K562 (cell line): ENCODE measurements around the gene NIPSNAP3A. TPM values are rescaled to one million over a fixed set of nuclear protein-coding genes. Genes with fewer than 3 reads are reported as not detected.
A peak's percentile ranks its signal among the peaks of the same experiment; 100 is the strongest.

Source experiments
- CAMTA2 ChIP-seq: fragments of 250-450 bp; sonication (Bioruptor Pico); conservative IDR thresholded peaks from 2 replicates; pipeline ENCODE4 v1.5.1; 2022
- MGA ChIP-seq: fragments of 450-650 bp; IDR thresholded peaks from 2 replicates; pipeline ENCODE4 v1.6.1; 2016; ENCODE audit warnings: mild to moderate bottlenecking, moderate library complexity
- polyA plus RNA-seq, 8 experiments: library from polyadenylated mRNA; depleted of rRNA in 4 of 8; stranded (reverse) in 5 of 8; unstranded in 3 of 8; fragments of >200 nt; fragmentation: Nextera tagmentation in 2 of 8; fragmentation: Illumina TruSeq in 1 of 8; extraction: Ambion mirVana in 2 of 8; extraction: Trizol in 1 of 8; gene quantifications; 2 replicates each; pipeline versions ENCODE4 v1.2.1 to v1.2.3, GENCODE V29; 2011 to 2014; ENCODE audit warnings: inconsistent platforms in 1 of 8, missing spikeins in 1 of 8
- total RNA-seq, 7 experiments: library from RNA; depleted of rRNA in 6 of 7; stranded (reverse); fragments of >200 nt in 6 of 7; fragmentation: Illumina TruSeq in 2 of 7; extraction: Trizol in 2 of 7; gene quantifications; 2 replicates each; pipeline versions ENCODE4 v1.2.1 to v1.2.3, GENCODE V29; 2011 to 2021; ENCODE audit warnings: low replicate concordance in 1 of 7
- TF ChIP-seq, protein P1 (sequence below), 2 experiments: fragments of 450-650 bp; formaldehyde crosslinking in 1 of 2; IDR thresholded peaks; 2 replicates each; pipeline versions ENCODE4 v1.4.0 to v1.6.1; 2014 to 2020; ENCODE audit warnings: mild to moderate bottlenecking in 2 of 2, borderline replicate concordance in 1 of 2, low read depth in 1 of 2
- TF ChIP-seq, protein P2 (sequence below), 2 experiments: fragments of 450-650 bp; IDR thresholded peaks; 2 replicates each; pipeline ENCODE4 v1.6.1; 2016

The NIPSNAP3A gene
- total and polyA plus RNA-seq, 9 of the 15 experiments (the other 6 are each of a cell fraction or from before 2014, with no cell fraction given) = 25.3 to 132 (median 40.5) TPM

DNA sequence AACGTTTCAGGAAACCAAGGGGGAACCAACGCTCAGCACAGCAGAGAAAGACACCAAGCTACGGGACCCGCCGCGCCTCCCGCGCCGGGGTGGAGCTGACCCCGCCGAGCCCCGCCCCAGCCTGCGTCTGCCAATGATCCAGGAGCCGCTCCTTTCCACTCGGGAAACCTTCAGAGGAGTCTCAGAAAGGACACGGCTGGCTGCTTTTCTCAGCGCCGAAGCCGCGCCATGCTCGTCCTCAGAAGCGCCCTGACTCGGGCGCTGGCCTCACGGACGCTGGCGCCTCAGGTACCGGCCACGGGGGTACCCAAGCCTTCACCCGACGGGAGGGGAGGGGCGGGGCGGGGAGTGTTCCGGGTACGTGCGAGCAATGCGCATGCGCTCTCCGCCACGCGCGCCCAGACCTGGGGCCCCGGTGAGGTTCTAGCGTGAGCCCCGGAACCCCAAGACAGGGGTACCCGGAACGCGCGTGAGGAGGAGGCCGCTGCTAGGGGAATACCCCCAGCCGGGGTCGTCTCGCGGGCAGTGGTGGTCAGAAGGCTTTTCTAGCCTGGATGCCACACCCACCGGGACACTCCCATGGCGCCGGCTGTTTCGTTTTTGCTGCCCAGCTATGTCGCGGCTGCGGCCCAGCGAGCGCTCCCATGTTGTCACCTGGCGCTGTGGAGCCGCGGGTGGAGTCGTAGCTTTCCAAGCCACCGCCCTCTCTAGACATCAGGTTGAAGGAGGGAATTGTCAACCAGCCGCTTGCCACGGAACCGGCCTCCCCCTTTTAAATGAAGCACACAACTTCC is at the start of gene NIPSNAP3A (continued):
- TF ChIP-seq MGA (peak; percentile 35; the same call in 1 of the 2 replicates), CAMTA2 (CRISPR knock-in tag) (no peak)
- TF ChIP-seq, protein P1, sequence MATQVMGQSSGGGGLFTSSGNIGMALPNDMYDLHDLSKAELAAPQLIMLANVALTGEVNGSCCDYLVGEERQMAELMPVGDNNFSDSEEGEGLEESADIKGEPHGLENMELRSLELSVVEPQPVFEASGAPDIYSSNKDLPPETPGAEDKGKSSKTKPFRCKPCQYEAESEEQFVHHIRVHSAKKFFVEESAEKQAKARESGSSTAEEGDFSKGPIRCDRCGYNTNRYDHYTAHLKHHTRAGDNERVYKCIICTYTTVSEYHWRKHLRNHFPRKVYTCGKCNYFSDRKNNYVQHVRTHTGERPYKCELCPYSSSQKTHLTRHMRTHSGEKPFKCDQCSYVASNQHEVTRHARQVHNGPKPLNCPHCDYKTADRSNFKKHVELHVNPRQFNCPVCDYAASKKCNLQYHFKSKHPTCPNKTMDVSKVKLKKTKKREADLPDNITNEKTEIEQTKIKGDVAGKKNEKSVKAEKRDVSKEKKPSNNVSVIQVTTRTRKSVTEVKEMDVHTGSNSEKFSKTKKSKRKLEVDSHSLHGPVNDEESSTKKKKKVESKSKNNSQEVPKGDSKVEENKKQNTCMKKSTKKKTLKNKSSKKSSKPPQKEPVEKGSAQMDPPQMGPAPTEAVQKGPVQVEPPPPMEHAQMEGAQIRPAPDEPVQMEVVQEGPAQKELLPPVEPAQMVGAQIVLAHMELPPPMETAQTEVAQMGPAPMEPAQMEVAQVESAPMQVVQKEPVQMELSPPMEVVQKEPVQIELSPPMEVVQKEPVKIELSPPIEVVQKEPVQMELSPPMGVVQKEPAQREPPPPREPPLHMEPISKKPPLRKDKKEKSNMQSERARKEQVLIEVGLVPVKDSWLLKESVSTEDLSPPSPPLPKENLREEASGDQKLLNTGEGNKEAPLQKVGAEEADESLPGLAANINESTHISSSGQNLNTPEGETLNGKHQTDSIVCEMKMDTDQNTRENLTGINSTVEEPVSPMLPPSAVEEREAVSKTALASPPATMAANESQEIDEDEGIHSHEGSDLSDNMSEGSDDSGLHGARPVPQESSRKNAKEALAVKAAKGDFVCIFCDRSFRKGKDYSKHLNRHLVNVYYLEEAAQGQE (IDR thresholded peaks at IDR 0.05; ENCODE audit: borderline replicate concordance) = no peak
- TF ChIP-seq, protein P1 (CRISPR knock-in tag; IDR thresholded peaks at IDR 0.05; ENCODE audit: low read depth) = peak; percentile 59; the same call in 1 of the 2 replicates
- TF ChIP-seq, protein P2, sequence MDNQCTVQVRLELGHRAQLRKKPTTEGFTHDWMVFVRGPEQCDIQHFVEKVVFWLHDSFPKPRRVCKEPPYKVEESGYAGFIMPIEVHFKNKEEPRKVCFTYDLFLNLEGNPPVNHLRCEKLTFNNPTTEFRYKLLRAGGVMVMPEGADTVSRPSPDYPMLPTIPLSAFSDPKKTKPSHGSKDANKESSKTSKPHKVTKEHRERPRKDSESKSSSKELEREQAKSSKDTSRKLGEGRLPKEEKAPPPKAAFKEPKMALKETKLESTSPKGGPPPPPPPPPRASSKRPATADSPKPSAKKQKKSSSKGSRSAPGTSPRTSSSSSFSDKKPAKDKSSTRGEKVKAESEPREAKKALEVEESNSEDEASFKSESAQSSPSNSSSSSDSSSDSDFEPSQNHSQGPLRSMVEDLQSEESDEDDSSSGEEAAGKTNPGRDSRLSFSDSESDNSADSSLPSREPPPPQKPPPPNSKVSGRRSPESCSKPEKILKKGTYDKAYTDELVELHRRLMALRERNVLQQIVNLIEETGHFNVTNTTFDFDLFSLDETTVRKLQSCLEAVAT (IDR thresholded peaks at IDR 0.05) = peak in 1 of 2 experiments; percentile 2; a peak in 1 of 4 replicates
